HG02884 (cell line): ENCODE measurements around the gene ITPK1.

Experiments
- ATAC-seq: cut with Tn5 transposase; IDR thresholded peaks from one replicate; pipeline ENCODE4 v1.9.1; 2021; ENCODE audit warnings: mild to moderate bottlenecking, moderate library complexity; ENCODE audit not compliant: unreplicated experiment

The ITPK1 gene

GRCh38 chr14:93045965-93046704, 69.6 kb downstream of the ITPK1 start:
- no peak for ATAC-seq

- no peak for ATAC-seq
These were observed 70.5 kb downstream of the ITPK1 start for GRCh38 chr14:93045211-93045674.

DNA sequence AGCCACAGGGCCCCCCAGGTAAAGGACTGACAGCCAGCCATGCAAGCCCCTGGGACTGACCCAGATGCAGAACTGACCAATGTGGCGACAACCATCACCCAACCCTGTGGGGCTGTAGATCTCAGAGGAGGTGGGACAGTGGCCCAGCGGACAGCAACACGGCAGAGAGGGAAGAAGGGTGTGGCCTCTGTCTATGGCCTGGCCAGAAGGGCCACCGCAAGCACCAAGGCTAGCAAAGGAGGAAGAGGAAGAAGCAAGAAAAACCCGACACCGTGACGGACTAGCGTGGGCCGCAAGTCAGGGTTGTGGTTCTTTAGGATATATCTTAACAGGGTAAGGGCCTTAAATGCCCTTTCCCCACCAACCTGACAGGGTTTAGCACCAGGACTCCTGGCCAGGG, 71.2 kb downstream of the ITPK1 start:
- no peak for ATAC-seq

DNA sequence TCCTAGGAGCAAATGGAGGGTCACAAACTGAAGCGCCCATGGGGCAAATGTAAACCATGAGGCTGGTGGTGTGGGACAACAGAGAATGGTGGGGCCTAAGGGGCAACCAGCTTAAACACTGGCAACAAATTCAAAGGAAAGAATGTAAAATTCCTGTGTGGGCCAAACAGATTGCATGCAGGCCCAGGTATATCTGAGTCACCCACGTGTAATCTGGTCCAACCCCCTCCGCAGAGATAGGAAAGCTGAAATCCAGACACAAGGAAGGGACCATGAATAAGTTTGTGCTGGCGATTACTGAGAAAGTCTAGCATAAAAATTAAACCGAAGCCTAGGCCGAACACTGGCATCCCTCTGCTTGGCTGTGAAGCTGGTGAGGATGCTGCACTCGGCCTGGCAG, 71.6 kb downstream of the ITPK1 start:
- no peak for ATAC-seq

DNA sequence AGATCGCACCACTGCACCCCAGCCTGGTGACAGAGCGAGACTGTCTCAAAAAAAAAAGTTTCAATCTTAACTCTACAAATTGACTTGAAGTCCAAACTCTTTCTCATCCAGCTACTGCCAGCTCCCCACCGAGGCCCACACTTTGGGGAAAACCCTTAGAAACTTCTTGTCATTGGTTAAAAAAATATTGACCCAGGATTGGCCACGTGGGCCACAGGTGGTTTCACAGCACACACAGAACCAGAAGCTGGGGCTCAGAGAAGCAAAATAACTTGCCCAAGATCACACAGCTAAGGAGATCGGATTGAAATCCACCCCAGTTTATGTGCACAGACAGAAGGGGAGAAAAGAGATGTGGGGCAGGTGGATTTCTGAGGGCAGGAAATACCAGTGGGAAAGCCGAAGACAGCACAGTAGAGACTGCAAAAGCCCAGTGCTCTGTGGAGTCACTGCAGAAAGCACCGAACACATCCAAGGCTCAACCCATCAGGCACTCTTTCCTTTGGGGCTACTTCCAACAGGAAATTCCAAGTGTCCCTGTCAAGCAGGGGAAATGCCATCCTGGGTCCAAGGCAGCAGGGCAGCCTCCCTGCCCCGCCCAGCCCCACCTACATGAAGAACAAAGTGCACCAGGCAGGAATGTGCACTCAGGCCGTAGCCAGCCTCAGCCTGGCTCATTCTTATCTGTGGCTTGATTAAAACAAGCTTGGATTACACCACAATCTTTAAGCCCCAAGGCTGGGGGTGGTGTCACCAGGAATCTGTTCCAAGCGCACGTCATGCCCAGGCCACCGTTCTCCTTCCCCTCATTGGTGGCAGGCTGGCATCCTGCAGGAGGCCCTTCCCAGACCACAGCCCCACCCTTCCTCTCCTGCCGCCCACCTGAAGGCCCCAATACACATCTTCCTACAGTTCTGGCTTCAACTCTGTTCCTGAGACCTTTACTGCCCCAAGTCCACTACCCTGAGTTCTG, 72.5 kb downstream of the ITPK1 start:
- no peak for ATAC-seq

- ATAC-seq = no peak
These were observed 73.9 kb downstream of the ITPK1 start for GRCh38 chr14:93041830-93042229.

DNA sequence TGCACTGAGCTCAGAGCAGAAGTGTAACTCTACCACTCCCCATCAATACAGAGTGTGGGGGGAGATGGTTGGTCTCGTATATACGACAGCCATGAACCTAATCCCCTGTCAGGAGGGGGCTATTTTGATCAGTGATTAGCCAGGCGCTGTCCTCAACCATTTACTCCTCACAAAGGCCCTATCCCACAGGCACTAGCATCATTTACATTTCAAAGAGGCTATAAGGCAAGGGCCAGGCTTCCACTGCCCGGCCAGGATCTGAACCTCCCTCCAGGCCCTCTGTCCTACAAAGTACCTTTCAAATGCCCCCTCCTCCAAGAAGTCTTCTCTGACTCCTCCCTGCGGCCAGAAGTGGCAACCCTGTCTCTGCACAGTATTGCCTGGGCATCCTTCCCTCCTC, 74.7 kb downstream of the ITPK1 start:
- ATAC-seq = no peak

DNA sequence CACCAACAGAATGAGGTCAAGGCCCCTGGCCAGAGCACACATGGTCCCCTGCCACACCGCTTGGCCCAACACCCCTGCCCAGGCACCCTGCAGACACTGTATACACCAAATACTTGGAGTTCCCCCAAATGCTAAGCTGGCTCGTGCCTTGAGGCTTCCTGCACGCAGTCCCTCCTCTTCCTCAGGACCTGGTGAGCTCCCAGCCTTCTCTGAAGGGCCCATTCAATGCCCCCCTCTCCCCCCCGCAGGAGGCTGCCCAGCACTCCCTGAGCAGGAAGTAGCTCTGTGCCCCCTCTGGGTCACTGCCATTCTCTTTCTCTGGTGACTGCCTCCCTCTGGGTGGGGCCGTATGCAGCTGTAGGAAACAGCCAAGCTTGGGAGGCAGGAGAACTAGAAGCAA, 75.3 kb downstream of the ITPK1 start:
- no peak for ATAC-seq

- ATAC-seq = no peak
These were observed 75.9 kb downstream of the ITPK1 start for GRCh38 chr14:93039649-93040315.

- ATAC-seq = no peak
These were observed 78.4 kb downstream of the ITPK1 start for GRCh38 chr14:93037351-93037750.

GRCh38 chr14:93036652-93037345, 78.9 kb downstream of the ITPK1 start:
- ATAC-seq = no peak

DNA sequence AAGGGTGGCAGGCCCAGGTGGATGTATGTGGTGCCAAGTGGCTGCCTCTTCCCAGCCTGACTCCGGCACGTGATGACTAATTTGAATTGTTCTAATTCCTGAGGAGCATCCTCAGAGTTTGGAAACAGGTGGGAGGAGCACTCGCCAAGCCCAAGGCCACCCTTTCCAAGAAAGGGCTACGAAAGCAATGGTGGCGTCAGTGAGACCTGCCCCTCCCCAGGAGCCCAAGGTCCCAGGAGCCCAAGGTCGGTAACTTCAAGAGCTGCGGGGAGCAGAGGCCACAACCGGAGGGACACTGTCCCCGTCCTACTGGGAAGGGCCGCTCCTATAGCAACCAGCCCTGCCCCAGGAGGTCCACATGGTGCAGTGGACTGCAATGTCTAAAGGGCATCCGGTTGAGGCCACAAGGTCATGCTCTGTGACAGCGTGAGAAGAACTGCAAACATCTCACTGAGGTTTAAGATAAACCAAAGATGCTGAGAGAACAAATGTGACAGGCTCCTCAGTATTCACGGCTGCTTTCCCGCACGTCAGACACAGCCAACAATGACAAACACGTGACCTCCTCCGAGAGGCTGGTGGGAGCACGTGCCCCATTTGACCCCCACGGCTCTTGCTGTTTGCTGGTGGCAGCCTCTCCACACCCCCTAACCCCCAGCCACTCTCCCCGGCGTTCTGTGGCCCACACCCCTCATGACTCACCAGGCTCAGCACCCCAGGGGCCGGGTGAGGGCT, 79.6 kb downstream of the ITPK1 start:
- no peak for ATAC-seq

- no peak for ATAC-seq
These were observed 80.2 kb downstream of the ITPK1 start for GRCh38 chr14:93035585-93035916.

GRCh38 chr14:93034671-93034994, 81.1 kb downstream of the ITPK1 start:
- ATAC-seq = no peak

DNA sequence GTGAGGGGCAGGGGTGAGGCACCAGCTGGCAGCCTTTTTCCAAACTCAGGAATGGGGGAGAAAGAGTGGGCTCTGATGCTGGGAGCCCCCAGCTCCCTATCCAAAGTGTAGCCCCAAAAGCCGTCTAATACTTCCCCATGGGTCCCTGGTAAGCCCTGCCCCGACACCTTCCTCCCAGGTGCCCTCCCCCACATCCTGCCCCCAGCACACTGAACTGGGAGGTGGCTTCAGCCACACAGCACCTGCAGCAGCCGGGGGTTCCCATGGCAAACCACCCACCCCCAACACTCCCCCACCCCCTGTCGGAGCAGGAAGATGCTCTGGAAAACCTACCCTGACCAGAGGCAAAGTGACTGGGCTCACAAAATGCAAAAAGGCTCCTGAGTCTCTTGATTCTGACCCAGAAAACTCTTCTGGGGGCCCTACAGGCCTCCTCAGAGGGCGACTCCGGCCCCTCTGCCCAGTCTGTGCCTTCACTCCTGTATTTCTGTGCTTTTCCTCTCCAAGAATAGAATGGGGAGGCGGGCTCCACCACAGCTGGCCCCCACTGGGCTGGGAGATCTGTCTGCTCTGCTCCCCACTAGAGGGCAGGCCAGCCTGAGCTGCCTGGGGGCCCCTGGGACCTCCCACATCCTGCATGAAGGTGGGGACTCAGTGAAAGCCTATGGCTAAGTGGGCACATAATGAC, 81.6 kb downstream of the ITPK1 start:
- ATAC-seq = no peak

DNA sequence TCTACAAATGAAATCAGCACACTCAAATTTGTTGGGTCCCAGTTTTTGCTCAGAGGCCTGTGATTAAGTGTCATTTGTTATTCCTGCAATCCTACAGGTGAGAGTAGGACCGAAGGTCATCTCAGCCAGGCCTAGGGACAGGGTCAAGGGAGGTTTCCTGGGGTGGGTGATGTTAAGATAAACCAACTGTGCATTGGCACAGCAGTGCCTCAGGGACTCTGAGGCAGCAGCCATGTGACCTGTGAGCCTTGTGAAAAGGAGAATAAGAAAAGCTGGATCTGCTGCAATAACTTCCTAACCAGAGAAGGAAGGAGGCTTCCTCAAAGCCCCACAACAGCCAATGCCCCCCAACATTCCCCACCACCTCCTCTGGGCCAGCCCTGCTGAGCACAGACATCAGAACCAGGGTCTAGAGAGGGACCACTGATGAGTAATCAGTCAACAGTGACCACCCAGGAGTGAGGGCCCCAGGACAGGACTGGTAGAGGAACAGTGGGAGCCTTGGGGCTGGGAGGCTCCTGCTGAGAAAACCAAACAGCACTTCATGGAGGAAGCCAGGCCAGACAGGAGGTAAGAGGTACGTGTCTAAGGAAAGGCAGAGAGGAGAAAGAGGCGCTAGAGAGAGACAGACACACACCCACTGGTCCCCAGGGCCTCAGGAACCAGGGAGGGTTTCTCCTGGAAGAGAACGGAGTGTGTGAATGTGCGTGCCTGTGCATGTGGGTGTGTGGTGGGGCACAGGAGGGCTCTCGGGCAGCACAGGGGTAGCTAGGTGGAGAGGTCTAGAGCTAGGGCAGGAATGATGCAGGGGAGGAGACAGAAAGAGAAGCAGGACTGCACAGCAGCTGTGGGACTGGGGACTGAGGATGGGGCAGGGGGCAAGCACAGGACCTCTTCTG, 82.4 kb downstream of the ITPK1 start:
- no peak for ATAC-seq

DNA sequence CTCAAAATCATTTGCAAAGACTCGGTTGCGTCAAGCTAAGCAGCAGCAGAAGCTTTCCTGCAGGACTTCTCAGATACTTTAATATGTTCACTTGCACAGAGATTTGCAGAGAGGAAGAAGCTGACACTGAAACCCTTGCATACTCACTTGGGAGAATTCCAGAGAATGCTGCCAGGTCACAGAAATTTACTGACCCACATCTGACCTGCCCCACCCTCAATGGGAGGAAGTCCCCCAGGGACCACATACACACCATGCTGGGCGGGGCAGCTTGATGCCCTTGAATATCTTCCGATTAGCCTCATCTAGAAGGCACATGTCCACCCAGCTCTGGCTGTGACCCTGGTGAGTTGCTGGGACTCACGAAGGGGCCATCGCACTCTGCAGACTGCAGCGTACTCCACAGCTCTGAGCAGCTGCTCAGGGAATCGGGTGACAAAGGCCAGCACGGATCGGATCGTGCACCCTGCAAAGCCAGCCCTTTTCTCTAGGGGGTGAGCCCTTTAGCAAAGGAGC, 83.2 kb downstream of the ITPK1 start:
- ATAC-seq = no peak

DNA sequence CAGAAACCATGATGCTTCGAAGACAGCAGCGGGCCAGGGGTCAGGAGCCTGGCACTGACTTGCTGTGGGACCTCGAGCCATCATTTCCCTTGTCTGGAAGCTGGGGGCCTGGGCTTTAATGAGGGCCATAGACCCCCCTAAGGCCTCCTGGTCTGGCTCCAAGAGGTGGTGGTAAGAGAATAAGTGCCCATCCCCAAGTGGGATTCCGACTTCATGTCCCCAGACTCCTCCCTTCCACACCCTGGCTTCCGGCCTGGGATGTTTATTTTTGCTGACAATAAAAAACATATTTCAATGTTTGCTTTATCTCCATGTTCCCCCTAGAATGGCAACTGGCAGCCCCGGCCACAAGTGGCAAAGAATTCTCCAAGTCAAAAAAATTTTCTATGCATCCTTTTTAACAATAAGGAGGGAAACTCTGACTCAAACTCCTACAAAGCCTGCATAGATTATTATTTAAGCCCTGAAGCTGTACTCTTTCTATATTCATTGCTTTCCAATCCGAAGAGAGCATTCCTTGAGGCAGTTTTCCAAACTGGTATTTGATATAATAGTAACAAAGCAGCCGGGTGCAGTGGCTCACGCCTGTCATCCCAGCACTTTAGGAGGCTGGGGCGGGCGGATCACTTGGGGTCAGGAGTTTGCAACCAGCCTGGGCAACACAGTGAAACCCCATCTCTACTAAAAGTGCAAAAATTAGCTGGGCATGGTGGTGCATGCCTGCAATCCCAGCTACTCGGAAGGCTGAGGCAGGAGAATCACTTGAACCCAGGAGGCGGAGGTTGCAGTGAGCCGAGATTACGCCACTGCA, 84.0 kb downstream of the ITPK1 start:
- ATAC-seq = no peak
